GM19238 (cell line): ENCODE measurements around the gene C14orf180.

ENCODE experiments used
- DNase-seq: peaks from one replicate; pipeline ENCODE4 v3.0.0; 2011; ENCODE audit warnings: low spot score; ENCODE audit not compliant: insufficient read length

C14orf180 gene

GRCh38 chr14:104550340-104550860 lies 29.2 kb upstream of the C14orf180 start:
- DNase-seq = no peak

- no peak for DNase-seq
Measured at GRCh38 chr14:104550861-104551728, 28.5 kb upstream of the C14orf180 start.

GRCh38 chr14:104551851-104552737 lies 27.5 kb upstream of the C14orf180 start:
- DNase-seq = no peak

- DNase-seq = no peak
Measured at GRCh38 chr14:104552738-104553125, 26.8 kb upstream of the C14orf180 start.

GRCh38 chr14:104553166-104554087 lies 26.1 kb upstream of the C14orf180 start:
- no peak for DNase-seq

- no peak for DNase-seq
Measured at GRCh38 chr14:104554088-104554607, 25.4 kb upstream of the C14orf180 start.

GRCh38 chr14:104554608-104555429 lies 24.7 kb upstream of the C14orf180 start:
- no peak for DNase-seq

- no peak for DNase-seq
Measured at GRCh38 chr14:104555430-104556255, 23.9 kb upstream of the C14orf180 start.

- DNase-seq = no peak
Measured at GRCh38 chr14:104556256-104557021, 23.1 kb upstream of the C14orf180 start.

GRCh38 chr14:104557086-104557485 lies 22.5 kb upstream of the C14orf180 start:
- DNase-seq = no peak

- DNase-seq = no peak
Measured at GRCh38 chr14:104557766-104558165, 21.8 kb upstream of the C14orf180 start.

GRCh38 chr14:104558231-104559027 lies 21.1 kb upstream of the C14orf180 start:
- no peak for DNase-seq

GRCh38 chr14:104559028-104559803 lies 20.3 kb upstream of the C14orf180 start:
- DNase-seq = no peak

GRCh38 chr14:104559804-104560585 lies 19.6 kb upstream of the C14orf180 start:
- no peak for DNase-seq

GRCh38 chr14:104560586-104560945 lies 19.0 kb upstream of the C14orf180 start:
- no peak for DNase-seq

GRCh38 chr14:104561124-104561557 lies 18.4 kb upstream of the C14orf180 start:
- DNase-seq = no peak
